ENCODE data around the gene MYO1B.

- TF ChIP-seq CTCF (IDR thresholded peaks at IDR 0.05) (no peak), POLR2AphosphoS5 (IDR thresholded peaks at IDR 0.05) (no peak)
Observed at GRCh38 chr2:191225690-191226089, 19.5 kb upstream of the MYO1B start.

All from sigmoid colon (tissue), 4 donors.